Left lung (tissue), 10 donors: ENCODE results near the gene GNB3. TPM values are rescaled to one million over a fixed set of nuclear protein-coding genes. Genes with fewer than 3 reads are reported as not detected.

Source experiments
- ATAC-seq: fragments of 200-7000 bp; cut with Tn5 transposase; one replicate; pipeline ENCODE4 v1.9.1; 2020; ENCODE audit warnings: moderate library complexity
- DNase-seq, 4 donors: peaks; one replicate each; pipeline ENCODE4 v3.0.0-alpha.2; 2013 to 2020
- H3K27ac ChIP-seq, 2 donors: fragments of 200-600 bp; sonication (generic) in 1 of 2; one replicate each; pipeline versions ENCODE4 v1.5.0 to v1.8.0; 2020 to 2021
- H3K27me3 ChIP-seq, 2 donors: fragments of 200-600 bp; sonication (generic) in 1 of 2; one replicate each; pipeline versions ENCODE4 v1.5.0 to v1.8.0; 2020 to 2021
- H3K36me3 ChIP-seq, 2 donors: fragments of 200-600 bp; sonication (generic) in 1 of 2; one replicate each; pipeline versions ENCODE4 v1.5.0 to v1.8.0; 2020 to 2021
- H3K4me1 ChIP-seq, 2 donors: fragments of 200-600 bp; one replicate each; pipeline ENCODE4 v1.8.0; 2021
- H3K4me3 ChIP-seq, 2 donors: fragments of 200-600 bp; sonication (generic) in 1 of 2; one replicate each; pipeline versions ENCODE4 v1.5.0 to v1.8.0; 2020 to 2021; ENCODE audit warnings: mild to moderate bottlenecking in 1 of 2
- H3K9me3 ChIP-seq, 2 donors: fragments of 200-600 bp; sonication (generic) in 1 of 2; one replicate each; pipeline versions ENCODE4 v1.5.0 to v1.8.0; 2020 to 2021
- CTCF ChIP-seq, 2 donors: fragments of 200-600 bp; sonication (generic) in 1 of 2; IDR thresholded peaks; one replicate each; pipeline versions ENCODE4 v1.5.0 to v1.8.0; 2021; ENCODE audit warnings: antibody characterized with exemption in 2 of 2
- intact Hi-C, 2 donors: fragments of 100-400 bp; cut with DNase I; formaldehyde crosslinking; loops; one replicate each; pipeline versions ENCODE4 v1.11.2 to v1.14.2; 2022
- polyA plus RNA-seq, 6 donors: library from polyadenylated mRNA; unstranded; fragments of 120-200 nt; gene quantifications; one replicate each; pipeline ENCODE4 v1.2.1, GENCODE V29; 2013; ENCODE audit not compliant: insufficient read length in 6 of 6
- total RNA-seq, 2 donors: library from RNA; stranded (reverse); fragmentation: NEBNext Ultra II Directional; extraction: Animal tissue kit (Norgen Biotek cat#: 25700); gene quantifications; one replicate each; pipeline ENCODE4 v1.2.1, GENCODE V29; 2021
- donor health status: DM: no; HTN: yes; CAD: no.
- donor health status: DM: no; HTN: no; CAD: no.

Gene GNB3
- total and polyA plus RNA-seq, 8 donors = 2.0 to 7.2 (median 5.0) TPM

GRCh38 chr12:6834873-6835272, 5.9 kb upstream of the GNB3 start:
- Histone ChIP-seq H3K27me3 (peaks cover 0 to 9% of the 10 kb centered on the region in 2 donors), H3K4me1 (peaks cover 0 to under 1% of the 10 kb centered on the region in 2 donors), H3K36me3 (no peaks in the 10 kb centered on the region), H3K9me3 (no peaks in the 10 kb centered on the region), H3K4me3 (no peak overlapping the region), H3K27ac (no peak overlapping the region)
- ATAC-seq (no peak), DNase-seq (no peak)
- TF ChIP-seq CTCF (IDR thresholded peaks at IDR 0.05) = no peak
- intact Hi-C loops = no loop called here

GRCh38 chr12:6836851-6837250, 3.9 kb upstream of the GNB3 start:
- H3K27me3 ChIP-seq = no peaks in the 10 kb centered on the region
- ATAC-seq = no peak
- no peaks in the 10 kb centered on the region for H3K4me1 ChIP-seq
- no peak overlapping the region for H3K4me3 ChIP-seq
- no peak for TF ChIP-seq CTCF (IDR thresholded peaks at IDR 0.05)
- H3K27ac ChIP-seq = no peak overlapping the region
- no peaks in the 10 kb centered on the region for H3K9me3 ChIP-seq
- no peak for DNase-seq
- intact Hi-C loops = no loop called here
- H3K36me3 ChIP-seq = no peaks in the 10 kb centered on the region

GRCh38 chr12:6837370-6838060, 3.2 kb upstream of the GNB3 start:
- H3K27me3 ChIP-seq = no peaks in the 10 kb centered on the region
- H3K9me3 ChIP-seq = no peaks in the 10 kb centered on the region
- intact Hi-C loops = no loop called here
- no peaks in the 10 kb centered on the region for H3K36me3 ChIP-seq
- no peak for TF ChIP-seq CTCF (IDR thresholded peaks at IDR 0.05)
- H3K4me3 ChIP-seq = no peak overlapping the region
- DNase-seq = no peak
- H3K4me1 ChIP-seq = no peaks in the 10 kb centered on the region
- no peak overlapping the region for H3K27ac ChIP-seq
- no peak for ATAC-seq

GRCh38 chr12:6838854-6839253, 1.9 kb upstream of the GNB3 start:
- Histone ChIP-seq H3K27ac (no peak overlapping the region), H3K36me3 (no peaks in the 10 kb centered on the region), H3K9me3 (no peaks in the 10 kb centered on the region), H3K4me1 (no peaks in the 10 kb centered on the region), H3K4me3 (no peak overlapping the region), H3K27me3 (no peaks in the 10 kb centered on the region)
- TF ChIP-seq CTCF (IDR thresholded peaks at IDR 0.05) = no peak
- ATAC-seq (no peak), DNase-seq (no peak)
- intact Hi-C loops = no loop called here

- H3K9me3 ChIP-seq = no peaks in the 10 kb centered on the region
- DNase-seq = no peak
- no peaks in the 10 kb centered on the region for H3K4me1 ChIP-seq
- no peaks in the 10 kb centered on the region for H3K27me3 ChIP-seq
- no peak for TF ChIP-seq CTCF (IDR thresholded peaks at IDR 0.05)
- ATAC-seq = no peak
- intact Hi-C loops = no loop called here
- H3K27ac ChIP-seq = no peak overlapping the region
- no peak overlapping the region for H3K4me3 ChIP-seq
- H3K36me3 ChIP-seq = no peaks in the 10 kb centered on the region
These were observed 1.1 kb upstream of the GNB3 start for GRCh38 chr12:6839482-6840201.
